ENCODE data around the gene INPP4B.

The INPP4B gene

GRCh38 chr4:142284402-142285221 is 561.5 kb downstream of the INPP4B start:
- H3K27ac ChIP-seq, result no peak overlapping the region
- TF ChIP-seq ZFX (IDR thresholded peaks at IDR 0.05; ENCODE audit: borderline replicate concordance), result no peak
- no peak for TF ChIP-seq CTCF (IDR thresholded peaks at IDR 0.05)

GRCh38 chr4:142282870-142283431 is 563.1 kb downstream of the INPP4B start:
- peak; percentile 67 for TF ChIP-seq CTCF (IDR thresholded peaks at IDR 0.05)
- TF ChIP-seq ZFX (IDR thresholded peaks at IDR 0.05; ENCODE audit: borderline replicate concordance), result no peak
- H3K27ac ChIP-seq, result no peak overlapping the region

- TF ChIP-seq CTCF (IDR thresholded peaks at IDR 0.05) (no peak), ZFX (IDR thresholded peaks at IDR 0.05; ENCODE audit: borderline replicate concordance) (no peak)
- H3K27ac ChIP-seq, result no peak overlapping the region
Measured at GRCh38 chr4:142281999-142282398, 564.1 kb downstream of the INPP4B start.

GRCh38 chr4:142278663-142279062 is 567.4 kb downstream of the INPP4B start:
- no peak for TF ChIP-seq ZFX (IDR thresholded peaks at IDR 0.05; ENCODE audit: borderline replicate concordance)
- no peak for TF ChIP-seq CTCF (IDR thresholded peaks at IDR 0.05)
- no peak overlapping the region for H3K27ac ChIP-seq

GRCh38 chr4:142278171-142278570 is 567.9 kb downstream of the INPP4B start:
- TF ChIP-seq ZFX (IDR thresholded peaks at IDR 0.05; ENCODE audit: borderline replicate concordance) (no peak), CTCF (IDR thresholded peaks at IDR 0.05) (no peak)
- no peak overlapping the region for H3K27ac ChIP-seq

GRCh38 chr4:142274137-142274536 is 572.0 kb downstream of the INPP4B start:
- no peak overlapping the region for H3K27ac ChIP-seq
- TF ChIP-seq CTCF (IDR thresholded peaks at IDR 0.05) (no peak), ZFX (IDR thresholded peaks at IDR 0.05; ENCODE audit: borderline replicate concordance) (no peak)

GRCh38 chr4:142272452-142272851 is 573.6 kb downstream of the INPP4B start:
- H3K27ac ChIP-seq, result no peak overlapping the region
- TF ChIP-seq ZFX (IDR thresholded peaks at IDR 0.05; ENCODE audit: borderline replicate concordance), result no peak

Measured in 22Rv1 (cell line).